GM13976 (cell line): ENCODE measurements around the gene EIF1.
"Not testable (repeated sequence)": the region's sequence is repeated elsewhere in the genome, so short reads cannot be mapped to it uniquely, and the experiment has no call there.

Source experiments
- DNase-seq: peaks from one replicate; pipeline ENCODE4 v3.0.0; 2012; ENCODE audit warnings: low spot score
- CTCF ChIP-seq: IDR thresholded peaks from 2 replicates; pipeline ENCODE4 v1.5.1; 2012; ENCODE audit warnings: borderline replicate concordance, mild to moderate bottlenecking; ENCODE audit not compliant: insufficient read depth; ENCODE audit errors: extremely low read depth, missing control alignments, control extremely low read depth
- in situ Hi-C: fragments of 300-500 bp; cut with MboI; formaldehyde crosslinking; loops from one replicate; pipeline ENCODE4 v1.12.0; 2022; ENCODE audit warnings: low sequenced_read_pairs, mixed read lengths, inconsistent platforms; ENCODE audit not compliant: unreplicated experiment

EIF1 gene

DNA sequence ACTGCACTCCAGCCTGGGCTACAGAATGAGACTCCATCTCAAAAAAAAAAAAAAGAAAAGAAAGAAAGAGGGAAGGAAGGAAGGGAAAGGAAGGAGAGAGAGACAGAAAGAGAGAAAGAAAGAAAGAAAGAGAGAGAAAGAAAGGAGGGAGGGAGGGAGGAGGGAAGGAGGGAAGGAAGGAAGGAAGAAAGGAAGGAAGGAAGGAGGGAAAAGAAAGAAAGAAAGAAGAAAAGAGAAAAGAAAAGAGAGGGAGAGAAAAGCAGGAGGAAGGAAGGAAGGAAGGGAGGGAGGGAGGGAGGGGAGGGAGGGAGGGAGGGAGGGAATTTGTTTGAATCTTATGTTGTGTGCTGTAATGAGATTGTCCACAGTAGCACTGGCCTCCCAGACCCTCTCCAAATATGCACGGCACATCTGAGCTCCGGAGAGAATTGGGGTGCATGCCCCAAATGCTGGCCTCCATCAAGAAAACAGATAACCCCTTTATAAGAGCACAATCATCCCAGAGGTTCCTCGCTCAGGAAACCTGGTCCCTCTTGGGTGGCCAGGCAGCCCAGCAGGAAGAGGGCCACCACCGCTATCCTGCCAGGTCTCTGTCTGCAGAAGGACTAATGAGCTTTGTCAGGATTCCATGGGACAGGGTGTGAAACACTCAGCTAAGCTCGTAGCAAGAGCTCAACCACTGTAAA, 8.8 kb upstream of the EIF1 start:
- no peak for TF ChIP-seq CTCF
- DNase-seq: no peak
- in situ Hi-C loops: no loop called here

GRCh38 chr17:41680426-41681040, 8.2 kb upstream of the EIF1 start:
- TF ChIP-seq CTCF: no peak
- in situ Hi-C loops: no loop called here
- DNase-seq: no peak

- in situ Hi-C loops: no loop called here
- no peak for DNase-seq
- no peak for TF ChIP-seq CTCF
Measured at GRCh38 chr17:41681776-41682175, 6.9 kb upstream of the EIF1 start.

DNA sequence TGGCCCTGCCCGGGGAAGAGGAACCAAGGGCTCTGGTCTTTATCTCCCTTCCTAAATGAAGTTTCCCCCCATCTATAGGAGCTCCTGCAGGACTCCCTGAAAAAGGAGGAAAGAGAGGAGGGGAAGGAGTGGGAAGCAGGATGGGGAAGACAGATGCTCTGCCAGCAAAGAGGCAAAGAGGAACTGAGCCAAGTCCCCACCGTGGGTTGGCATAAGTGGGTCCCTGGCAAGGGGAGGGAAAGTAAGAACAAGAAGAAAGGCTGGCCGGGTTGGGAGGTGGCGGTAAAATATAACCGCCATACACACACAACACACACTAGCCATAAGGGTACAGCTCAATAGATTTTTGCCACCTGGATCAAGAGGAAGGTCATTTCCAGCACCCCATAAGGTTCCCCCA, 6.1 kb upstream of the EIF1 start:
- no peak for TF ChIP-seq CTCF
- in situ Hi-C loops: no loop called here
- DNase-seq: no peak

DNA sequence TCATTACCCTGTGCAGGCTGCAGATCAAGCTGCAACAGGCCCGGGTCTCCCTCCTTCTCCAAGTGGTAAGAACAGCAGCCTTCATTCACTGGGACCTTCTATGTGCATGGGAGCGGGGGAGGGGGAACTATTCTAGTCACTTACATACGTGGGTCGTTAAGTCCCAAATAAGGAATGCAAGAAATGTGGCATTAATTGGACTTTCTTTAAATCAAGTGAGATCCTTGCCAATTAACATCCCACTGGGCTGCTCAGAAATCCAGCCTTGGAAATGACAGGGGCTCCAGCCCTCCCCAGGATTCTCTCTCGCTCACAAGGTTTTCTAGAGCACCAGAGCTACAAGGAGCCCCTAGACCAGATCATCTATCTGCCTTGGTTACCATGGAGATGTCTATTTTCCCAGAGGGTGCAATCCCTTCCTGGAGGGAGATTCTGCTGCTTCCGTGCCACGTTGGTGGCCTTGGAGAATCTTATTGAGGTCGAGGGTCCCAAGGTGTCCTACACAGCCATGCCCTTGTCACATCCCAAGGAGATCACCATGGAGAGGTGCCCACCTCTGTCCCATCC, 5.2 kb upstream of the EIF1 start:
- no peak for DNase-seq
- TF ChIP-seq CTCF: no peak
- in situ Hi-C loops: no loop called here

DNA sequence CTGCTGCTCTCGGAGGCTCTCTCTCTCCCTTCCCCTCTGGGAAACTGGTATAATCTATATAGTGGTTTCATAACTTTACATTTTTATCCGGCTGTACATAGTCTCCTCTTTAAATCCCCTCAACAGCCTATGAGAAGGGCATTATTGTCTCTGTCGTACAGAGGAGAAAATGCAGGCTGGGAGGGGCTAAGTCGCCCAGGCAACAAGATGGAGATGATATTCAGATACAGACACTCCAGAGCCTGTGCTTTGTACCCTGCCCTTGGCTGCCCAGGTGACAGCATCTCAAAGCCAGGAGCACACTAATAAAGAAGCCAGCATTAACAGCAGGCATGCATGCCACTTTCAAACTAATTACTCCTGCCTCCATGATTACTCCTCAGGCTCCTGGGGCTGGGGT, 4.7 kb upstream of the EIF1 start:
- in situ Hi-C loops: no loop called here
- DNase-seq: no peak
- TF ChIP-seq CTCF: no peak

DNA sequence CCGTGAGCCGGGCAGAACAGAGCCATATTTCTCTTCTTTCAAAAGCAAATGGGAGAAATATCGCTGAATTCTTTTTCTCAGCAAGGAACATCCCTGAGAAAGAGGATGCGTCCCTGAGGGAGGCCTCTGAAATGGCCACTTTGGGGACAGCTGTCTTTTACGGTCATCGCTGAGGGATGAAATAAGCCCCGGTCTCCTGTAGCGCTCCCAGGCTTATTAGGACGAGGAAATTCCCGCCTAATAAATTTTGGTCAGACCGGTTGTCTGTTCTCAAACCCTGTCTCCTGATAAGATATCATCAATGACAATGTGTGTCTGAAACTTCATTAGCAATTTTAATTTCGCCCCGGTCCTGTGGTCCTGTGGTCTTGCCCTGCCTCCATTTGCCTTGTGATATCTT, 2.9 kb upstream of the EIF1 start:
- DNase-seq, in situ Hi-C loops: not testable (repeated sequence)
